HuH-7.5 (cell line): ENCODE data around the gene FBLN5.
"Not testable (repeated sequence)": the region's sequence is repeated elsewhere in the genome, so short reads cannot be mapped to it uniquely, and the experiment has no call there.

Source experiments
- DNase-seq: peaks from one replicate; pipeline ENCODE4 v3.0.0; 2011; ENCODE audit warnings: low spot score

FBLN5 gene

DNA sequence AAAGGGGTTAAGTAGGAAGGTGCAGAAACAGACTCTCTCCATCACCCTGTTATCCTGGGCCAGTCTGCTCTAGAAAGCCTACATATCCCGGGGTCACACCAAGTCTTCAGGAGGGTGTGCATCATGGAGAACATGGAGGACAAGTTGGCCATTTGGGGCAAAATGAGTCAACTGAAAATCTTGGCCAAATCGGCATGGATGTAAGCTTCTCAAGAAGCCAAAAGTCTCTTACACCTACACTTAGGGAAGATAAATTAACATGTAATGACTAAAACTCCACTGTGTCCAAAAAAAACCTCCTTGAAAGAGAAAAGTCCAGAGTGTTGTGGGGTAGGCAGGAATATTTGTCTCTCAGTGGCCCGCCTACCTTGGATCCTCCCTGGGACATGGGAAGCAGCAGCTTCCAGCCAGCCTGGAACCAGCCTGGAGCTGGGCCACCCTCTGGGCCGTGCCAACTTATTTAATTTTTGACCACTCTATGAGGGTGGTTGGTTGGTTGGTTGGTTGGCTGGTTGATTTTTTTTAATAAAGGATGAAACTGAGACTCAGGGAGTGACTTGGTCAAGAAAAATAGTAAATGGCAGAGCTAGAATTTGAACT lies 62.3 kb downstream of the FBLN5 start:
- no peak for DNase-seq

DNA sequence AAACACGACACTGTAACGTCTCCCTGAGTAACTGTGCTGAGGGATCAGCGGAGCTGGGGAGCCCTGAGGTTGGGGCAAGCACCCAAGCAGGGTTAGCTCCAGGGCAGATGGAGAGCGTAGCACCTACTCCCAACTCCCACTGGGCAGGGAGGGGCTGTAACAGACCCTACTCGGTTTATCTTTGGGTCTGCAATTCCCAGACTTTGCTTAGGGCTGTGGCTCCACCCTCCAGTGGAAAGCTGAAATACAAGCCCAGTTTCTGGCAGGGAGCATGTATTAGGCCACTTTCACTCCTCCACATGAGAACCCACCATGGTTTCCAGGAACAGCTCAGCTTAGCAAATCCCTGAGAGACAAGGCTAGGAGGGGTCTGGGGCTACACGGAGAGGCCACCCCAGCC lies 62.8 kb downstream of the FBLN5 start:
- no peak for DNase-seq

DNA sequence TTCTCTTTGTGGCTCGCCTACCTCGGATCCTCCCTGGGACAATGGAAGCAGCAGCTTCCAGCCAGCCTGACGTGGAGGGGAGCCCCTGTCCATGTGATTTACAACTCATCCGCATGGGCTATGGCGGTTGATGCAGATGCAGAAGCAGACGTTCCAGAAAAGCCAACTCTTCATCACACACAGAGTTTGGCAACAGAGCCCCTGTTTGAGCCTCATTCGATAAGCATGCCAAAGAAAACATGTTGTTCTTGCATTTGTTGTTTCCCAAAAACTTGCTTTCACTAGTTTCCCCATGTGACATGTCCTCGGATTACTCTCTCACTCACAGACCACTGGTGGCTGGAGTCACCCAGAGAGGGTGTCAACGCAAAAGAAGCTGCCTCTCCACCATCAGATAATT lies 63.7 kb downstream of the FBLN5 start:
- no peak for DNase-seq

DNA sequence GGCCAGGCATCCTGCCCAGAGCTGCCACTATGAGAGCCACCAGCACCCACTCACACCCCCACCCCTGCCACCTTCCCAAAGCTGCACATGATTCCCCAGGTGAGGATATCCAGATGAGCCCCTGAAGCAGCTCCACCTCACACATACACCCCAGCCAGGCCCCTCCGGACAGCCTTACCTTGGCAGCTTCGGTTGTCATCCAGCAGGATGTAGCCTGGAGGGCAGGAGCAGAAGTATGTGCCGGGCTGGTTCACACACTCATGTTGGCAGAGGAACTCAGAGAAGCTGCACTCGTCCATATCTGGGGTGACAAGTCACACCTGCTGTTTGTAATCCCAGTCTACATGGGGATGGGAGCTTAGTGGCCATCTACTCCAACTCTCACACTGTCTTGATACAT lies 64.7 kb downstream of the FBLN5 start:
- no peak for DNase-seq

DNA sequence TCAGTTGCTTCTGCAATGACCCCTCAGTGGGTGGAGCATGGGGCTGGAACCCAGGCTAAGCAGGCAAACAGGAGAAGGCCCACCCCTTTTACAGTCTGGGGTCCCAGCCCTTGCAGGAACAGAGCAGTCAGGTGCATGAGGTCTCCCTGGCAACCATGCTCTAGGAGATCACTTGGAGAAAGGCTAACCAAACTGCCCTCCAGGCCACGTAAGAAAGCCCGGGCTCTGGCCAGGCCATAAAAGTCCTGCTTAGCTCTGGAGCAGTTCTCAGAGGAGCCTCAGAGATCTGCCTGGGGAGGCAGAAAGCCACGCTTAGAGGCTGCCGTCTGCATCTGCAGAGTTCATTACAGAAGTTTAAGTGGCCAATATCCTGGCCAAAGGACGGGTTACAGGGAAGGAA lies 65.1 kb downstream of the FBLN5 start:
- DNase-seq: no peak

DNA sequence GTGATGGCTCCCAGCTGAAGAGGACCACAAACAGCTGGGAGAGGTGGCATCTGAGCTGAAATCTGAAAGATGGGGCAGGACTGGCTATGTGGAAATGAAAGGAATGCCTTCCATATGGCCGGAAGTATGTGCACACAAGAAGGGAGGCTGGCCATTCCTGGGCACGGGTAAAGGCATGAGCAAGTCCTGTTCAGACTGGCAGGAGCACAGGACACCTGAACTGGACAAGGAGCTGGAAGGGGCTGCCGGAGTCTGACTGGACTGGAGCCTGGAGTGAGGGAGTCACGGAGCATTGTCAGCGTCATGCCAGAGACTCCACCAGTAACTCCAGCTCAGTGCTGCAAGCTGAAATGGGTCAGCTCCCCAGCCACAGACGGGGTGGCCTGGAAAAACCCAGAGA lies 68.3 kb downstream of the FBLN5 start:
- DNase-seq: no peak

DNA sequence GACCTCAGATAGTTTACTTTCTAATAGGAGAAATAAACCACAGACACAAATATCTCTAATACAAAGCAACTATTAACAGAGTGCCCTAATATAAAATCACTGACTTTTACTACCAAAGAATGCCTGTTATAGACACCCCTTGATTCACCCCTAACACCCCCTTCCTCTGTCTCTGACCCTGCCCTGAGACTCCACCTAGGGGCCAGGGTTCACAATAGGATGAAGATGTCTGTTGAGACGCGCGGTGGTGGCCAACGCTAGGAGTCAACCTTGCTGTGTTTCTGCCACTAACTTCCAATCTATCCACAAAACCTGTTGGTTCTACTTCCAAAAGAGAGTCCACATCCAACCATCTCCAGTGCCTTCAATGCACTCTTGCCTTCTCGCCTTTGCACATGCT lies 69.2 kb downstream of the FBLN5 start:
- DNase-seq: no peak

DNA sequence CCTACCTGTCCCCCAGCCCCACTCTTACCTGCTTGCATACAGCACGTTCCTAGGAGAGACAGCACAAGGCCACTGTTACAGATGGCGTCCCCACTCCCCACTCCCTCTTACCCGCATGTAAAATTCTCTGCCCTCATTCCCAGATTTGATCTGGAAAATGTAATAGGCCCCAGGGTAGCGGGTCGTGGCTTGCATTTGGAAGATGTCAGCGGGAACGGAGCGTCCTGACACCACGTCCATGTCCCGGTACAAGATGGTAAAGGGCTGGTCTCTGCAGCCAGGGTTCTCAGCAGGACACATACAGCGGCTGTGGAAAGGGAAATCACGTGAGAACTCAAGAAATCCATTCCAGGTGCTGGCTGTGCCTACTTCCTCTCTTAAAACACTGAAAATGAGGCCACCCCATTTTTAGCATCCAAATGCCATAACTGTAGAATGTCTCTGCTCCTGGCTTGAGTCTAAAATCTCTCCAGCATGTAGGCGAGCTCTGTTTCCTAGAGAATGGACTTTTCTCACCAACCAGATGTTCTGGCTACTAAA lies 70.0 kb downstream of the FBLN5 start:
- no peak for DNase-seq

DNA sequence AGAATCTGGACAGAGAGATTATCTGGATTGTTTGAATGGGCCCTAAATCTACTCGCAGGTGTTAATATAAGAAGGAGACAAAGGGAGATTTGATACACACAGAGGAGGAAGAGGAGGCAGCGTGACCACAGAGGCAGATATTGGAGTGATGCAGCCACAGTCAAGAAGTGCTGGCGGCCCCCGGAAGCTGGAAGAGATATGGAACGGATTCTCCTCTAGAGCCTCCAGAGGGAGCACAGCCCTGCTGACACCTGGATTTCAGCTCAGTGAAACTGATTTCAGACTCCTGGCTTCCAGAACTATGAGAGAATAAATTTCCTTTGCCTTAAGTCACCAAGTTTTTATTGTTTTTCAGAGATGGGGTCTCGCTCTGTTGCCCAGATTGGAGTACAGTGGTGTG lies 71.0 kb downstream of the FBLN5 start:
- DNase-seq: no peak

DNA sequence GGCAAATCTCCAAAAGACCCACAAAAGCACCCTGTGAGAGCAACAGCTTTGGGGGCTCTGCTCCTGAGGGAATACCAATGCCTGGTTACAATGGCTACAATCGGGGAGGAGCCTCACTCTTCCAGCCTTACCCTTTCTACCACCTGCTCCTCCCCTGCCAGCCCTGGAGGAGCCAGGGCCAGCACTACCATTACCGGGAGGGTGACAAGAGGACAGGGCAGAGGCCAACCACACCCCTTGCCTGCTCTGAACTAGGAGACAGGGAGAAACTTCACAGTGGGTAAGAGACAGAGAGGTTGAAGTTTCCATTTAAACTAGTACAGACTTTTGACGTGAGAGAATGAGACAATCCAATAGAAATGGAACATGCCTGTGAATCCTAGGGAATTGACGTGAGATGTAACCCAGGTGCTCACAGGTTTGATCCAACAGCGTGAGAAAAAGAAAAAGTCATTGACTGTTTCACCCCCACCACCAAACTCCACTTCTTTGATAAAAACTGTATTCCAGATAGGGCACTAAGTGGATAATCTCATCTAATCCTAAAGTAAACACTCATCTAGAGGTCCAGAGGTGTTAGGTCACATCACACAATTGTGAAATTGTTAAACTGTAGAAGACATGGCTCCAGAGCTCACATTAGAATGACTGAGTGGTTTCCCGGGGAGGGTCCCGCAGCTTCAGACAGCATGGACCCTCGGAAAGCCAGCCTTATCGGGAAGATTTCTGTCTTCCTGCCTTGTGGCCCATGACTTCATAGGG lies 71.8 kb downstream of the FBLN5 start:
- DNase-seq: no peak

DNA sequence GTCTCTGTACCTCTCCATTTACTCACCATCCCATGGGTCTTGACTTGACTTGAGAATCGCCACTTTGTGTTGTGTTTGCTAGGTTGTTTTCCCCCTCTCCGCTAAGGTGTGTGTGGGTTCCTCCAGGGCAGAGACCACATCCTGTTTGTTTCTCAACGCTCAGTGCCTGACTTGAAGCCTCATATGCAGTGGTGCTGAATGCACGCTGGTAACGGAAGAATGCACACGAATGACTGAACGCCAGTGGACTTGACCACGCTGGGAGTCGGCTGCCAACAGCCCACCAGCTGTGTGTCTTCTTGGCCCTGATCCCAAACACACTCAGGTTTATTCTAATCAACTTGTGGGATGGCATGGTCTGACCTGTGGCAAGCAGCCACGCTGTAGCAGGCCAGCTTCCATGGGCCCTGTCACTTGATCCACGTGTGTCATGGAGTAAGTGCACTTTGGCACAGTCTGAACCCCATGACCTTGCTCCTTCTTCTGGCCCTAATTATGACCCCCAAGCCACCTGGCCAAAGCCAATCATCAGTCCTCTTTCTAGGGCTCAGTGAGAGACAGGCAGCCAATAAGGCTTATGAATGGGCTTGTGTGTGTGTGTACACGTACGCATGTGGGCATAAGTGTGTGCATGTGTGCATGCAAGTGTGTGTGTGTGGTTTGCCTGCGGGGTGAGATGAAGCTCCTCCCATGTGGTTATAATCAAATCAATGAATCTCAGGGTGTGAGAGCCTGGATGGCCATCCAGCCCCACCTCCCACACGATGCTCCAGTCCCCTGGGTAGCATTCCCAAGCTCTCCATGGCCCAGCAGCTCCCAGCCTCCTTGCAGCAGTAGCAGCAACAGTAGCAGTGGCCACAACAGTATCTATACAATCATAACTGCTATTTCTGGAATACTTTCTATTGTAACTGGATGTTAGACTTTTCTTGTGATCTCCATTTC lies 73.8 kb downstream of the FBLN5 start:
- DNase-seq: no peak

DNA sequence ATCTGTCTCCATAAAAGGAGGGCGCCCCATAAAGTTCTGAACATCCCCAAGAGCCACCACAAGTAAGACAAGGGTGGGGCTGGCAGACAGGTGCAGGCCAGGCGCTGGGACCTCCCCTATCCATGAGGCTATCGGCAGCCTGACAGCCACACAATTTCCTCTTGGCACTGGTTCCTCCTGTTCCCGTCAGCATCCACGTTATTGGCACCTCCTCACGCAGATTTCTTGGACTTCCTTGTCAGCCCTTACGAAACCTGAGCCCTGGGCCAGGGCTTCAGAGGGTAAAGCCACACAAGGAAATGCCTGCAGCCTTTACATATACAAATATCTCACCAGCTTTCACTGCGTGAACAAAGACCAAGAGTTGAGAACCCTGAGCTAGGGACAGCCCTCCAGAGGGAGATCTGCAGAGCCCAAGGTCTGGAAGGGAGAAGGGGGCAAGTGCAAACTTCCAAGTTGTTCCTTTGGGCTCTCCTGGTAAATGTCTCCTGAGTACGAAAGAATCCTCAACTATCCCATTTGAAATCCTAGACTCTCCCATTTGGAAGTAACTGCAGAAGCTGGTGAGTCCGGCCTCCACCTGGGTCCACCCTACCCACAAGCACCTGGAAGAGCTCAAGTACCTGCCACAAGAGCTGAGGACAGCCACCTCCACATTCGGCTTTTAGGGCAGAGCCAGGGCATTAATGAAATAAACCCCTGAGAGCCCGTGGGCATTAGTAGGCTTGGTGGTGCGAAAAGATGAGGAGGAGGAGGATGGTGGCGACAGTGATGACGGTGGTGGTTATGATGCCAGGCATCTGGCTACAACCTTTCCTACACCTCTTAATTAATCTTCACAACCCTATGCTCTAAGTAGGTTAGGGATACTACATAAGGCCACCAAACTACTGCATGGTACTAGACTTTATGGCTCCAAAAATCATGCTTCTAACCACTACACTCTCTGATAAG lies 74.7 kb downstream of the FBLN5 start:
- DNase-seq: no peak

DNA sequence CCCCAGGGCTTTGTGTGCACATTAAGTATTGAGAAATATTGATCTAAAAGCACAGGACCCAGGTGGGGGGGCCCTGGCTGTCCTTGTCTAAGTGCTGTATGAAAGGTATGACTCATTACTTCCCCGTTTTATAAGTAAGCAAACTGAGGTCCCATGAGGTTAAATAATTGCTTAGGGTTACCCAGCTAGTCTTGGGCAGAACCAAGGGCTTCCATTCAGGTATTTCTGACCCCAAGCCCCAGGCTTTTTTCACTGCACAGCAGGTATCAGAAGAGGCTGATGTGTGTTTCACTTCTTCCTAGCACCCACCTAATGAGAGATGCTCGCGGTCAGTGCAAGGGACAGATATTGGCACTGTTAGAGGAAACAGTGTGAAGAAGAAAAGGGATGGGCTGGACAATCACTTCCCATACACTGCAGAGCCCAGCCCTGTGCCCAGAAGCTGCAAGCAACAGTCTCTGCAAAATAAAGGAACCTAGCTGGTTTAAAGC lies 75.4 kb downstream of the FBLN5 start:
- DNase-seq: no peak

DNA sequence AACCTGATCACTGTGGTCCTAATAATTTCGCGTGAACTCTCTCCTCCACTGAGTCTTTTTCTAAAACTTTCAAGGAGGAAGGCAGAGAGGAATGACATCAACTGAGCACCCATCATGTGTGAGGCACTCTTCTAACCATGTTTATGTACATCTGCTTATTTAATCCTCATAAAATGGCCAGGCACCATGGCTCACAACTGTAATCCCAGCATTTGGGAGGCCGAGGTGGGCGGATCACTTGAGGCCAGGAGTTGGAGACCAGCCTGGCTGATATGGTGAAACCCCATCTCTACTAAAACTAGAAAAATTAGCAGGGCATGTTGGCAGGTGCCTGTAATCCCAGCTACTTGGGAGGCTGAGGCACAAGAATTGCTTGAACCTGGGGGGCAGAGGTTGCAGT lies 76.1 kb downstream of the FBLN5 start:
- DNase-seq: not testable (repeated sequence)

DNA sequence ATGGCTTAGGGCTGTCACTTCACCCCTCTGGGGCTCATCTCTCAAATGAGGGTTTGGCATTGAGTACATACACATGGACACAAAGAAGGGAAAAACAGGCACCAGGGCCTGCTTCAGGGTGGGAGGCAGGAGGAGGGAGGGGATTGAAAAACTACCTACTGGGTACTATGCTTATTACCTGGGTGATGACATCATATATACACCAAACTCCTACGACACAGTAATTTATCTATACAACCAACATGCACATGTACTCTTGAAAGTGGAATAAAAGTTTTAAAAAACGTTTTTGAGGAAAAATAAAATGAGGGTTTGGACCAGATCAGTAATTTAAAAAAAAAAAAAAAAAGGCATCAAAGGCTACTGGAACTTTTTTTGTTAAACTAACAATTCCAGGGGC lies 76.6 kb downstream of the FBLN5 start:
- no peak for DNase-seq

DNA sequence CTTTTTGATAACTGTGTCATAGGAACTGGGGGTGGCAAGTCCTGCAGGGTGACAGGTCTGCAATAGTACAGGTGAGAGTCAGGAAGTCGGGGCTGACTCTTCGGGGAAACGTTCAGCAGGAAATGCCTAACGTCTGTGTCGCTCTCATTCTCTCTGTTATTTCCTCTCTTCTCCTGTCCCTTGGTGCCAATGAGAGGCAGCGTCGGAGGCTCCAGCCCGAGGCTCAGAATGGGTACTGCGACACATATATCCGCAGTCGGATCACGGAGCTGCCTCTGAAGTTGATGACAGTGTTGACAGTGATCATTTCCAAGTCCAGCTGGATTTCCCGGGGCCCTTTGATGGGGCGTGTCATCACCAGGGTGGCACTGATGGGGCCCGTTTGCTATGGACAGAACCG lies 77.5 kb downstream of the FBLN5 start:
- no peak for DNase-seq

DNA sequence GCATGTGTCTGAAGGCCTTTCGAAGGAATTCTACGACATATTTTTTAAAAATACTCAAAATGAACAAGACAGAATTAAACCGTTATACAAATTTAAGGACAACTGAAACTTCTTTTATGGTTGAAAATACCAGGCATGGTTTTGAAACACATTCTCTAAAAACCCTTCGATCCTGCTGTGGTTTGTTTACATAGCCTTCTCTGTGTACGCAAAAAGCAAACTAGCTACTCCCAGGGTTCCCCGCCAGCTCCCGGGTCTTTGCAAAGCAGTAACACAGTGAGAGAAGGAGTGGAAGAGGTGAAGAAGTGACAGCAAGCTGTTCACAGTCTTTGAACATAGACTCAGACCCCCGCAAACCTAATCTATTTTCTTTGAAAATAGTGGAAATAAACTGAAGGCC lies 77.9 kb downstream of the FBLN5 start:
- DNase-seq: peak; percentile 25

DNA sequence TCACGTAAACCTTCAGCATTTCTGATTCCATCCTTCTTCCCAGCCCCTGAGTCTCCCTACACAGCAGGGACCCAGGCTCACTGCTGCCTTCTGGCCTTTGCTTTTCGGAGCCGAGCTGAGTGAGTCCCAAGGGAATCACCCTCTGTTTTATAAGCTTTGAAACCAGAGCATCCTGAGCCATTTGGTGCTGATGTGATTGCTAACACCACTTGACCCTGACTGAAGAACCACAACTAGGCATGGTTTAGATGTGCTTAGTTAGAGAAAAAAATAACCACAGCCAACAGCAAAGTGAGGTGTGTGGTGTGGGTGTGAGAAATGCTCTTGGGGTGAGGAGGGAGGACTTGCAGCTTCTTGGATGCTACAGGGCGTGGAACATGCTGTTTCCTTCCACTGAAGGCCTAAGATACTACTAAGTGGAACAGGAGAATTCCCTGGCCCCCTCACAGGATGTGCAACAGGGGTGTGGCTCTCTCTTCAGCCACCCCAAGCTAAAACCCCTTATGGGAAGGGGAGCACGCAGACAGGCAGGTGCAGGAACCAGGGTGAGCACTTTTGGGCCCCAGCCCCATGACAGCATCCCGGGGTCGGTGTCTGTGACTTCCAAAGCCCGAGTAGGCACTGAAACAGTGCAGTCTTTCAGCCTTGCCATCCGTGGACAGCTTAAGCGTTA lies 80.0 kb downstream of the FBLN5 start, which contains the start of gene TC2N:
Gene TC2N, minus strand, starts transcription at position 221 of the 673 bp plus-strand sequence. CDS start 53,767 bp downstream, outside the sequence.
- no peak for DNase-seq

DNA sequence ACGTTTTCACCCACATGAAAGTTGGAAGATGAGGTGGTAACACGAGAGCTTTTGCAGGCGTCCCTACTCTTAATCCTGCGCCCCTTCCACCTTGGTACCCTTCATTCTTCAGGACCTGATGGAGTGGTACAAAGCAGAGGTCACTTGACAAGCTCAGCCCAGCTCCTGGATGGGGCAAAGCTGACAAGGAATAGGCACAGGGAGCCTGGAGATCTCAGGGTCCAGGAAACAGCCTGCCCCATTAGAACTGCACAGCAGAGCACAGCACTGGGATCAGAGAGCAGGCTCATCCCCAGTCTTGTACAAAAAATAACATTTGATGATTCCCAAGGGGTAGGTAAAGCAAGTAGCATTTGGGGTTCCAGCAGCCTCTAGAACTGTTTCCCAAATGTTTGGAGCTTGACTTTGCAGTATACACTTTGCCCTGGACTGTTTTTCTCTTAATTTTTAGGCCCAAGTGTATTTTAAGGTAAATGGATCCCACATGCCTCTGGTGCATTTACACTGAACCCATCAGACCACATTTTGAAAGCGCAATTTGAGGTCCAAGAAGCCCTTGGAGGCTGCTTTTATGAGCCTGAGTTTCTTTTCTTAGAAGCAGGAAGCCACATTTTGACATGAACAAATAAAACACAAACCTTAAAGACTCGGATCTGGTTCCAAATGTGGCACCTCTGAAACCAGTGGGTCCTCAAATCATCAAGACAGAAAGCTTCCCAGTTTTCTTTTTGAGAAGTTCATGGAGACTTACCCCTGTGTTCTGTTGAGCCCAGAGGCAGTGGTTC lies 80.8 kb downstream of the FBLN5 start:
- no peak for DNase-seq

DNA sequence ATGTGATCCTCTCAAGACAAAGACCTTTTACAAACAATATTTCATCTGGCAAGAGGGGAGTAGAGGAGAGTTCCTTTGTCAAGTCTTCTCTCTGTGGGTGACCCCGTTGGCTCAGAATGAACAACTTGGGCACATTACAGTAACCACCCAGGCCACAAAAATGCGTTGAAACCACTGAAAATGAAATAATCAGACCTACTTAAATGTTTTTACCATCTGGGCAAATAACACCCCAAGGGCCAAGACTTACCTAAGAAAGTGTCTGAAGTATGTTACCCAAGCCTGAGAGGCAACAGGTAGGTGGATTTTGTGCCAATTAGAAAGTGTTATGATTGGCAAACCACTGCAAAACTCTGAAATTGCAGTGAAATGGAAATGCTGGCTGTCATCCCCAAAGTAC lies 81.4 kb downstream of the FBLN5 start:
- DNase-seq: no peak
